Common myeloid progenitor, CD34-positive (primary cell): ENCODE measurements around the gene ZNF628.

Experiments
- CTCF ChIA-PET: fragments of 350-600 bp; sonication (Branson Sonifier 250); formaldehyde crosslinking; loops from one replicate; lab custom pipeline; 2021; ENCODE audit warnings: antibody characterized with exemption; lab: Charles Lee
- POLR2A ChIA-PET: fragments of 350-600 bp; sonication (Branson Sonifier 250); formaldehyde crosslinking; loops from one replicate; lab custom pipeline; 2021; ENCODE audit warnings: antibody characterized with exemption; lab: Charles Lee
- DNase-seq, 3 donors: peaks; one replicate each; pipeline versions ENCODE4 v3.0.0 to v3.0.0-alpha.2; 2013
- H3K27ac ChIP-seq, 2 experiments: 1 replicate in 1 of 2; 2 replicates in 1 of 2; pipeline ENCODE4 v1.7.0; 2013; ENCODE audit warnings: inconsistent platforms in 2 of 2, low read length in 2 of 2, mild to moderate bottlenecking in 2 of 2, low read depth in 1 of 2, moderate library complexity in 1 of 2; ENCODE audit not compliant: severe bottlenecking in 2 of 2, insufficient read depth in 1 of 2, poor library complexity in 1 of 2
- H3K27me3 ChIP-seq, 5 experiments: replicated peaks in 2 of 5; 1 replicate in 3 of 5; 2 replicates in 2 of 5; pipeline versions ENCODE4 v1.6.1 to v1.7.0; 2013; ENCODE audit warnings: low read length in 4 of 5, mild to moderate bottlenecking in 2 of 5, moderate library complexity in 2 of 5, inconsistent platforms in 1 of 5; ENCODE audit not compliant: insufficient read depth in 5 of 5, control insufficient read depth in 4 of 5
- H3K36me3 ChIP-seq, 4 experiments: 1 replicate in 2 of 4; 2 replicates in 2 of 4; pipeline versions ENCODE4 v1.6.1 to v1.7.0; 2013; ENCODE audit warnings: low read length in 3 of 4, control low read depth in 1 of 4, mild to moderate bottlenecking in 1 of 4; ENCODE audit not compliant: control insufficient read depth in 4 of 4, insufficient read depth in 4 of 4
- H3K4me1 ChIP-seq, 4 experiments: 1 replicate in 3 of 4; 2 replicates in 1 of 4; pipeline versions ENCODE4 v1.6.1 to v1.7.1; 2013; ENCODE audit warnings: low read length in 3 of 4, mild to moderate bottlenecking in 3 of 4, control low read depth in 1 of 4, inconsistent platforms in 1 of 4, moderate library complexity in 1 of 4; ENCODE audit not compliant: control insufficient read depth in 4 of 4, insufficient read depth in 4 of 4; ENCODE audit errors: control extremely low read depth in 1 of 4
- H3K4me3 ChIP-seq, 7 experiments: 1 replicate in 4 of 7; 2 replicates in 3 of 7; pipeline versions ENCODE4 v1.5.1 to v1.7.0; 2013; ENCODE audit warnings: mild to moderate bottlenecking in 7 of 7, low read length in 6 of 7, moderate library complexity in 6 of 7, inconsistent platforms in 2 of 7, low read depth in 2 of 7, control low read depth in 1 of 7; ENCODE audit not compliant: insufficient read depth in 4 of 7, control insufficient read depth in 1 of 7; ENCODE audit errors: extremely low read depth in 1 of 7
- H3K9me3 ChIP-seq, 5 experiments: 1 replicate in 4 of 5; 2 replicates in 1 of 5; pipeline versions ENCODE4 v1.6.1 to v1.7.1; 2013; ENCODE audit warnings: low read length in 4 of 5, mild to moderate bottlenecking in 2 of 5, inconsistent platforms in 1 of 5, low read depth in 1 of 5, moderate library complexity in 1 of 5; ENCODE audit not compliant: control insufficient read depth in 4 of 5, insufficient read depth in 2 of 5; ENCODE audit errors: control extremely low read depth in 1 of 5
- WGBS: methylation state at CpG from one replicate; pipeline ENCODE4 v1.1.5; 2013; ENCODE audit not compliant: insufficient coverage; 5-methylcytosine and 5-hydroxymethylcytosine counted together

ZNF628 gene

GRCh38 chr19:55504252-55504603 is 27.8 kb downstream of the ZNF628 start:
- Histone ChIP-seq H3K9me3 (peaks cover 0 to 4% (median 0%) of the 10 kb centered on the region in 5 experiments), H3K36me3 (no peaks in the 10 kb centered on the region), H3K4me3 (peak overlapping the region in 4 of 7 experiments; percentile 54 to 76 (median 61)), H3K27me3 (peaks cover 0 to 2% (median 0%) of the 10 kb centered on the region in 5 experiments), H3K4me1 (peaks cover 0 to 10% (median 6%) of the 10 kb centered on the region in 4 experiments), H3K27ac (no peak overlapping the region)
- no peak for DNase-seq
- POLR2A ChIA-PET, result interaction anchor here (0.5 to 1.0 kb wide), 3 partner anchors 27 to 878 kb away, joined by 3 to 4 read pairs (median 4); no protein-coding TSS in a partner anchor
- WGBS, result 28% methylated on average over 12 of the region's 13 CpGs
- CTCF ChIA-PET, result interaction anchor here (0.6 to 3.4 kb wide), 26 partner anchors 9 to 363 kb away, joined by 3 to 37 read pairs (median 5); partner anchors contain the start of genes NAT14, TMEM238, ZNF628 and ZNF865

GRCh38 chr19:55504981-55505380 is 28.6 kb downstream of the ZNF628 start:
- Histone ChIP-seq H3K4me3 (no peak overlapping the region), H3K27me3 (peaks cover 0 to 2% (median 0%) of the 10 kb centered on the region in 5 experiments), H3K27ac (no peak overlapping the region), H3K4me1 (peaks cover 0 to 10% (median 6%) of the 10 kb centered on the region in 4 experiments), H3K9me3 (peaks cover 0 to 4% (median 0%) of the 10 kb centered on the region in 5 experiments), H3K36me3 (no peaks in the 10 kb centered on the region)
- WGBS, result 93% methylated on average over 11 of the region's 11 CpGs
- ChIA-PET POLR2A (interaction anchor here (1.0 kb wide), 1 partner anchor 28 kb away, joined by 3 read pairs; no protein-coding TSS in a partner anchor), CTCF (interaction anchor here (0.8 to 3.4 kb wide), 12 partner anchors 9 to 364 kb away, joined by 3 to 37 read pairs (median 6); partner anchors contain the start of gene ZNF865)
- no peak for DNase-seq

- CTCF ChIA-PET, result interaction anchor here (0.8 to 1.8 kb wide), 4 partner anchors 41 to 213 kb away, joined by 4 to 6 read pairs (median 4); no protein-coding TSS in a partner anchor
- POLR2A ChIA-PET, result no interaction called here
- Histone ChIP-seq H3K36me3 (no peaks in the 10 kb centered on the region), H3K27me3 (peaks cover 0 to 2% (median 0%) of the 10 kb centered on the region in 5 experiments), H3K4me1 (peaks cover 0 to 10% (median 6%) of the 10 kb centered on the region in 4 experiments), H3K4me3 (no peak overlapping the region), H3K9me3 (no peaks in the 10 kb centered on the region), H3K27ac (no peak overlapping the region)
- 77% methylated on average over 7 of the region's 10 CpGs for WGBS
- no peak for DNase-seq
Measured at GRCh38 chr19:55508120-55508519, 31.7 kb downstream of the ZNF628 start.

- H3K27ac ChIP-seq, result peak overlapping the region; percentile 6 to 79
- CTCF ChIA-PET, result interaction anchor here (1.0 to 6.2 kb wide), 8 partner anchors 10 to 116 kb away, joined by 3 to 53 read pairs (median 6); partner anchors contain the start of gene ZNF865
Measured at GRCh38 chr19:55516878-55517620, 40.6 kb downstream of the ZNF628 start.

GRCh38 chr19:55519451-55520311 is 43.3 kb downstream of the ZNF628 start:
- Histone ChIP-seq H3K4me1 (peaks cover 0 to 7% (median 4%) of the 10 kb centered on the region in 4 experiments), H3K27ac (no peak overlapping the region), H3K36me3 (no peaks in the 10 kb centered on the region), H3K27me3 (no peaks in the 10 kb centered on the region), H3K9me3 (no peaks in the 10 kb centered on the region), H3K4me3 (no peak overlapping the region)
- 93% methylated on average over 9 of the region's 10 CpGs for WGBS
- ChIA-PET POLR2A (no interaction called here), CTCF (no interaction called here)
- peak; percentile 12 to 60 (median 43) for DNase-seq

More at GRCh38 chr19:55516878-55517620, 40.6 kb downstream of the ZNF628 start:
- H3K9me3 ChIP-seq, result no peaks in the 10 kb centered on the region
- DNase-seq, result peak; percentile 90 to 93 (median 90)
- no peaks in the 10 kb centered on the region for H3K27me3 ChIP-seq
- WGBS, result 12% methylated on average over 41 of the region's 61 CpGs
- H3K4me1 ChIP-seq, result peaks cover 0 to 7% (median 4%) of the 10 kb centered on the region in 4 experiments
- H3K4me3 ChIP-seq, result peak overlapping the region in 6 of 7 experiments; percentile 27 to 79 (median 64)
- H3K36me3 ChIP-seq, result no peaks in the 10 kb centered on the region
- POLR2A ChIA-PET, result no interaction called here

GRCh38 chr19:55520691-55521292 is 44.4 kb downstream of the ZNF628 start:
- POLR2A ChIA-PET, result no interaction called here
- Histone ChIP-seq H3K4me3 (no peak overlapping the region), H3K4me1 (peaks cover 0 to 10% (median 4%) of the 10 kb centered on the region in 4 experiments), H3K36me3 (no peaks in the 10 kb centered on the region), H3K27me3 (no peaks in the 10 kb centered on the region), H3K9me3 (no peaks in the 10 kb centered on the region), H3K27ac (no peak overlapping the region)
- CTCF ChIA-PET, result no interaction called here
- DNase-seq, result peak in 2 of 3 donors; percentile 20 to 44
- 91% methylated on average over 12 of the region's 14 CpGs for WGBS
